ENCODE data around the gene EIF1AD. TPM values are rescaled to one million over a fixed set of nuclear protein-coding genes. Genes with fewer than 3 reads are reported as not detected.

EIF1AD gene
- total and polyA plus RNA-seq, 9 of the 15 experiments (the other 6 are each of a cell fraction or from before 2014, with no cell fraction given): 50.1 to 98.8 (median 58.7) TPM

- H2AFZ ChIP-seq (ENCODE audit: low read depth, low read length): no peak overlapping the region
- no peak overlapping the region for H3K4me3 ChIP-seq
- H4K20me1 ChIP-seq (replicated peaks; ENCODE audit: control insufficient read depth, insufficient read depth, low read length): 0 out of 2 replicates have a peak, but pooled peaks cover 2% of the 10 kb centered on the region
- peaks cover 20% of the 10 kb centered on the region for H3K79me2 ChIP-seq (ENCODE audit: control insufficient read depth, insufficient read depth, low read length)
- POLR2A ChIA-PET: interaction anchor here (0.7 kb wide), 1 partner anchor 346 kb away, joined by 4 read pairs; no protein-coding TSS in a partner anchor
- no peak for ATAC-seq
- FAIRE-seq: no peak
- TF ChIP-seq TAF15 (IDR thresholded peaks at IDR 0.05; ENCODE audit: low read depth, low read length): no peak
- no peak for TF ChIP-seq FOS (IDR thresholded peaks at IDR 0.05; ENCODE audit: extremely low read depth, insufficient read length)
- no peak for TF ChIP-seq ZNF445 (CRISPR knock-in tag; IDR thresholded peaks at IDR 0.05; ENCODE audit: low read depth)
- peak; percentile 63 for TF ChIP-seq RBFOX2 (IDR thresholded peaks at IDR 0.05; ENCODE audit: low read depth, low read length)
- no peak for TF ChIP-seq ZFP30 (CRISPR knock-in tag; IDR thresholded peaks at IDR 0.05; ENCODE audit: borderline replicate concordance)
- 0 out of 2 replicates have a peak, but pooled peaks have one; percentile 28 for TF ChIP-seq POLR2G (IDR thresholded peaks at IDR 0.05; ENCODE audit: low read depth, low read length)
- no peak for TF ChIP-seq GABPB1 (CRISPR knock-in tag; IDR thresholded peaks at IDR 0.05)
- CTCF ChIA-PET (ENCODE audit: low intra/inter-chr PET ratio): no interaction called here
- in situ Hi-C loops (cut with MboI) (no loop called here), intact Hi-C loops (cut with micrococcal nuclease) (no loop called here)
- peaks cover 11 to 26% of the 10 kb centered on the region in 2 experiments; a peak in 4 of 5 replicates for H3K4me1 ChIP-seq (replicated peaks in 1 of 2; ENCODE audit: control insufficient read depth in 2 of 2, insufficient read depth in 2 of 2, low read length in 2 of 2)
- H3K9me3 ChIP-seq (replicated peaks; ENCODE audit: control insufficient read depth, insufficient read depth, low read depth, low read length): no peaks in the 10 kb centered on the region
- H3K27me3 ChIP-seq (ENCODE audit: control insufficient read depth in 2 of 2, insufficient read depth in 2 of 2, low read length in 2 of 2): no peaks in the 10 kb centered on the region
- H3K9ac ChIP-seq (ENCODE audit: insufficient read depth in 1 of 2, low read depth in 2 of 2, low read length in 2 of 2): no peak overlapping the region; a peak in 1 of 4 replicates
- H3K9me1 ChIP-seq (ENCODE audit: control insufficient read depth, insufficient read depth, low read length): peaks cover 3% of the 10 kb centered on the region
- no TSS peak for BruUV-seq (replicated peaks)
- DNase-seq (ENCODE audit: extremely low read depth in 1 of 4, low spot score in 3 of 4): no peak
- H3K36me3 ChIP-seq (ENCODE audit: control insufficient read depth, insufficient read depth, low read length): peaks cover 79% of the 10 kb centered on the region
- 97% methylated on average over 18 of the region's 30 CpGs for WGBS (ENCODE audit: insufficient coverage, low coverage, missing lambda C conversion rate)
- no peak overlapping the region for H3K4me2 ChIP-seq (ENCODE audit: insufficient read depth, low read length)
- no peak overlapping the region for H3K27ac ChIP-seq (ENCODE audit: extremely low read depth, low read depth, low read length)
These were observed 34.5 kb downstream of the EIF1AD start for GRCh38 chr11:65967329-65967934.

All from K562 (cell line).